Stimulated activated CD4-positive, alpha-beta T cell treated with anti-CD3 and anti-CD28 coated beads, Interleukin-15, amount 100 ng/mL, for 1 hour (primary cell): ENCODE data around the gene DGKB.

Experiments
- DNase-seq, 2 donors: peaks; one replicate each; pipeline ENCODE4 v3.0.0-alpha.2; 2020; ENCODE audit warnings: low read depth in 1 of 2, low spot score in 1 of 2

DGKB gene

DNA sequence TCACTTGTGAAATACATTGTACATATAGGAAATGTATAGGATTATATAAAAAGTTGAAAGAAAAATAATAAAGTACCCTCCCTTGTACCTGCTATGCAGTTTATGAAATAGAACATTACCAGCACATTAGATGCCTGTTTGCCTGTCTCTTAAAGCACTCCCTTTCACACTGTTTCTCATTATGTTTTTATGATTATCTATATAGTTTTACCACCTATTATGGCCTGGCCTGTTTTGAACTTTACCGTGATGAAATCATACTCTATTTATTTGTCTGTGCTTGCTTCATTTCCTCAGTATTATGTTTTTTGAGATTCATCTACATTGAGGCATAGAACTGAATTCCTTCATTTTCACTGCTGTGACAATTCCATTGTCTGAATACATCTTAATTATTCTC, 41.1 kb downstream of the DGKB start:
- DNase-seq = no peak

DNA sequence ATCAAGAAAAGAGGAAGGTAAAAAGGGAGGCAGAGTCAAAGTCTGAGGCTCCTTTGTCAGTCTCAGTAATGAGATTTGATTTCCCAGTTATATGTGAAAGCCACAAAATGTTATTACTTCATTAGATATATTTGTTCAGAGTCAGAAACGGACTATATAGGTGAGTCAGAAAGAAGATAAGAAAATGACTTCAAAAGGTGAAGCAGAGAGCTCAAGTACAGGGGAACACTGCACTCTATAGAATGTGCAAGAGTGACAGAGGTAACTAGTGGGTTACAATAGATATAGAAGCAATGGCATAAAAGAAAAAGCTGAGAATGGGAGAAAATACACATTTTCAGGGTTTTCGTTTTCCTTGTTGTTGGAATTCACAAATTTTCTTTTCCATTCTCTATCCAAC, 43.3 kb downstream of the DGKB start:
- DNase-seq = no peak

DNA sequence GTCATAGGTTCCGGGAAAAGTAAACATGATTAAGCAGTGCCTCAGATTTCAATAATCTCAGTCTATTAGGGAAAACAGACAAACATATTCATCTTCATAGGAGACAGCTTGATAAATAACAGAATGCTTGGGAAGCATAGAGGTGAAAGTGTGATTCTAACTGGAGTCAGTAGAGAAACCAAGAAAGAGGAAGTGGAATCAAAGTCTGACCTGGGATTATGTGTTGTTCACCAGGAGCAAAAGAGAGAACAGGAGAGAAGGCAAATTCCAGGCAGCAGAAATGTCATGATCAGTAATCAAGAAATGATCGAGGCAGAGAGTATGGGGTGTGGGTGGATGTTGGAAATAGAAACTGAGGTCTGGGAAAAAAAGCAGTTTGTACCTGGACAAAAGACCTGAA, 43.7 kb downstream of the DGKB start:
- no peak for DNase-seq

DNA sequence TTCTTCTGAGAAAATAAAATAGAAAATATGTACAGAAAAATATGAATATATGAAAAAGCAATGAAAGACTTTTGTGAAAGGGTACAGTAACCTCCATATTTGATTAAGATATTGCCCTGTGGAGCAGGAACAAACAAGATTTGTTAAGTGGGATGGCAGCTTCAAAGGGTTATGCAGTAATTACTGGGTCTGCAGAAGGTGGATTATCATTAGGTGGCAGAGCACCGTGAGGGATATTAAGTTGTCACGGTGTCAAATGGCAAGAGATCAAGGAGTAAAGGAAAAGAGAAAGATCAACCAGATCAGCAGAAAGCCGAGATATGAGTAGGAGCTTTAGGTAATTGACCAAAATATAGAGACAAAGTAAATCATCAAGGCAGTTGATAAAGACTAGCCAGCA, 44.1 kb downstream of the DGKB start:
- DNase-seq = no peak

DNA sequence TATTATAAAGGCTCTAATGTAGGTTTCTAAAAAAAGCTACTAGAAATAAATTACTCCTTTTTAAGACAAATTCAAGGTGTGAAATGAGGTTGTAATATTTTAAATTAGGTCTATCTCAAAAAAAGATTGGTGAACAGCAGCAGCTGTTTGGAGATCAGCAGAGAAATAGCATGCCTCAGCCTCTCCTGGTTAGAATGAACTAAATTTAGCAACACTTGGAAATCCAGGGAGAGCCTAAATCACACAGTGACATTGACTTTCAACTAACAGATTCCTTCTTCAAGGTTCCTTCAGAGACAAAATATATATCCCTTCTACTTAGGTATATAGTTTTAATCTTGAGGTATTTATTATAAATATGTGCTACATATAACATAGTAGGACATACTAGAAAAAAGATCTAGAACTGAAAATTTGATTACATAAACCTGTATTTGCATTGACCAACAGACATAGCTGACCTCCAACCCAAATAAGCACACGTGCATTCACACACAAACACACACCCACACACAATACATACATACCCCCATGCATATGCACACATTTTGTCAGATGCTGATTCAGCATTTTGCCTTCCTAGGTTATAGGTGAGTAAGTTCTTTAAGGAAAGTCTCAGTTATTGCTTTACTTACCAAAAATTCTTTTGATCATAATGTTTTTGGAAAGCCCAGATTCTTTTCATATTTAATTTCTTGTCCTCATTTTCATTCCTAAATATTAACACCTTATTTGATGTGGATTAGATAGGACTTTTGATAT, 47.3 kb downstream of the DGKB start:
- no peak for DNase-seq

DNA sequence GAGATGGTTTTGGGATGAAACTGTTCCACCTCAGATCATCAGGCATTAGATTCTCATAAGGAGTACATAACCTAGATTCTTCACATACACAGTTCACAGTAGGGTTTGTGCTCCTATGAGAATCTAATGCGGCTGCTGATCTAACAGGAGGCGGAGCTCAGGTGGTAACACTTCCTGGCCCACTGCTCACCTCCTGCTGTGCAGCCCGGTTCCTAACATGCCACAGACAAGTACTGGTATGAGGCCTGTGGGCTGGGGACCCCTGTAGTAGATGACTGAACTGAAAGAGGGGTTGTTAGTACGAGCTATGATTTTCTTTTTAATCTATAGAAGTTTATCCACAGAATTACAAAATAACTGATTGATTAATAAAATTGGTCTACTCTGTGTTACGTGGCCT, 48.1 kb downstream of the DGKB start:
- DNase-seq = no peak

DNA sequence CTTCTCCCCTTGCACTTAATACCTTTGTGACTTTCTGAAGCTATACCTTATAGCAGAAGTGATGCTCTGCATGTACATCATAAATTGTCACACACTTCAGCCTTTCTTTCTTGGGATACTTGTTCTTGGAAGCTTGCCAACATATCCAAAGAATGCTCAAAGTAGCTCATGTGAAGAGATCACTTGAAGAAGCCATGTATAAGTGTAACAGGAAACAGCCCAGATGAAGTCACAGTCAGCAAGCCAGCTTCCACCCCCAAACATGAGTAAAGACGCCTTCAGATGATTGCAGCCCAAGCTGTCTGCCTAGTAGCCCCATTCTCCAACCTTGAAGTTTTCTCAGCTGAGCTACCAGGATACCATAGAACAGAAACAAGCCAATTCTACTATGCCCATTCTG, 50.9 kb downstream of the DGKB start:
- DNase-seq = no peak

DNA sequence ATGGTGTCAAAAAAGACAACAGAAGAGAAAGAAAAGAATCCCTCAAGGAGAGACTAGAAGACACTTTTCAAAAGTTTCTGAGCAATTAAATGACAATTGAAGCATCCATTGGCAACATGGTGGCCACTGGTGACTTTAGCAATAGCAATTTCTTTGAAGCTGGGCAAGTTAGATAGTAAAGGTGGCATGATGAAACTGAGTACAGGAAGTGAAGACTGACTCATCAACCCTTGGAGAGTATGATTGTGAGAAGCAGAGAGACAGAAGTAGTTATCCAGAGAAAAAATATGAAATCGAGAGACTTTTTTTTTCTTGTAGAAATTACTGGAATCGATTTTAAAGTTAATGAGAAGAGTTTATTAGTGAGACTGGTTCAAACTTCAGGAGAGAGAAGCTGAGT, 52.5 kb downstream of the DGKB start:
- DNase-seq = no peak

DNA sequence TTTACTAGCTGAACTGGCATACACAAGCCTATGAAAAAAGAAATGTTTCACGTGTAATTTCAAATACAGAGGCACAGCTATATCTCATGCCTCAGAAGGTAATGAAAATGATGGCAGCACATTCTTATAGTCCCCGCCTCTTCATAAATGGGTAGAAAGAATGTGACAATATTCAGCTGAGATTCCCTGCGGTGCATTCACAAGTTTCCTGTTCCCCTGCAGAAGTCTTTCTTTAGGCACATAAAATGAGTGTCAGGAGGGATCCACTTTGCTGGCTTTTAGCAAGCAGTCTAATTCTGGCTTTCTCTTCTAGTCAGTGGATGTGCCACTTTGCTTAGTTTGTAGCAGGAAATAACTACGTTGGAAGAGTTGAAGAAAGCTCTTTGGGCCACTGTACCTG, 56.1 kb downstream of the DGKB start:
- no peak for DNase-seq

DNA sequence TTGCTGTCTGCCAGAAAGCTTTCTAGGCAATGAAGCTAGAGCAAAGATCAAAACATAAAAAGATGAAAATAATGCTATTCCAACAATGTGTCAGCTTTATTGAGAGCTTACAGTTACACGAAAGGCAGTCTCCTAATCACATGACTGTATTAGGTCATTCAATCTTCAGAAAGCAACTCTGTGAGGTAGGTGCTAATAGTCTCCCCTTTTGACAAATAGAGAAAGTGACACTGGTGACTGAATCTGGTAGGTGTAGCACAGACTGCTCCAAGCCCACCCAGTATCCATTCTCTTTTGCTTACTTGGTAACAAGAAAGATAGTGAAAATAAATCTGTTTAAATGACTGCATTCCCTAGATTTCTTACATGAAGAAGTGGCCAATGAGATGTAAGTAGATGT, 58.8 kb downstream of the DGKB start:
- DNase-seq = no peak

DNA sequence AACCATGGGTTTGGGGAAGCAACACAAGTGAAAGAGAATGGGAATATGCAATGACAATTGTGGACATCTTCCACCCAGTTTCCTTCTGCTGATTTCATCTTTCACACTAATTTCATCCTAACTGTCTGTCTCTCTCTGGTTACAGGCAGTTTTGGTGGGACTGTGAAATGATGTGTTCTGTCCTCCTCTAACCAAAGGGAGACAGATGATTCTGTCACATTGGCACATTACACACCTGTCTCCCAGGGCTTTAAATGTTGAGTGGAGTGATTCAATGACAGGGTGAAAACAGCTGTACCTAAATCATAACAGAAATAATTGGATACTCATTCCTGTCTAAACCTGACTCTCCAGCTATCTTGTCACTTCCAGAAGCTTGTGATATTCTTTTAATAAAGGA, 60.0 kb downstream of the DGKB start:
- DNase-seq = no peak

DNA sequence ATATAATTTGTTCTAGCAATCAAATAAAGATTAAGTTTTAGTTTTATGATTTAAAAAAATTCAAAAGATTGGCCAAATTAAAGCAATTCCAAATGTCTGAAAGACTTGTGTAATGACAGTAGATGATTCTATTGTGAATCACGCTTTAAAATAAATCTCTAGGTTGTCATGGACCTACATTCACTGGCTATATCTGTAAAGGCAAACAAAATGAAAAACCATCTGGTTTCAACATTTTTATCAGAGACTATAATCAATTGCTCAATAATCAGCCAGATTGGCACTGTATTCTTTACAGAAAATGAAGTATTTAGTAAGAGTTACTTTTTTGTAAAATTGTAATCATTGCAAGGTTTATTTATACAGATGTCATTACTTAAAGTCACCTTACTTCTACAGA, 60.7 kb downstream of the DGKB start:
- no peak for DNase-seq

DNA sequence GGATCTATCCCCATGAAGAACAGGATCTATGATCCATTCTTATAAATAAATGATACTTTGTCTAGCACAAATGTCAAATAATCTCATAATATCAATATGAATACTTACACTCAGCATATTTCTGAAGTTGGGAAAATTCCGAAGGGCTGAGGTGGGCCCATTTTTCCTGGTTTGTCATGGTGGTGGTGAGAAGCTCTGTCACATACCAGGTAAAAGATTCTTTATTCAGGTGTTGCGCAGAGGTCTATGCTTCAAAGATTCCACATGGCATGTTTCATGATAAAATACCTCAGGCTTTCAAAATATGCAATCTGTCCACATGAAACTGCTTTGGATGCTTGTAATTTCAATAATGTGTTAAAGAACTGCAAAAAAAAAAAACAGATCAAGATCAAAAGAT, 61.5 kb downstream of the DGKB start:
- DNase-seq = no peak

DNA sequence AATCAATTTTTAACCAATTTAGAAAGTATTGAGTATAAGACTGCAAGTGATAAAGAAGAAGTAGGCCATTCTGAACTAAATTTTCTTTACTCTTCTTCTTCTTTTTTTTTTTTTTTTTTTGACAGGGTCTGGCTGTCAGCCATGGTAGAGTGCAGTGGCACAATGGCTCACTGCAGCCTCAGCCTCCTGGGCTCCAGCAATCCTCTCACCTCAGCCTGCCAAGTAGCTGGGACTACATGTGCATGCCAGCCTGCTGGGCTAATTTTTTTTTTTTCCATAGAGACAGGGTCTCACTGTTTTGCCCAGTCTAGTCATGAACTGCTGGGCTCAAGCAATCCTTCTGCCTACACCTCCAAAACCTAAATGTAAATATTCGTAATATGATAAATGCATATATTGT, 63.2 kb downstream of the DGKB start:
- no peak for DNase-seq

DNA sequence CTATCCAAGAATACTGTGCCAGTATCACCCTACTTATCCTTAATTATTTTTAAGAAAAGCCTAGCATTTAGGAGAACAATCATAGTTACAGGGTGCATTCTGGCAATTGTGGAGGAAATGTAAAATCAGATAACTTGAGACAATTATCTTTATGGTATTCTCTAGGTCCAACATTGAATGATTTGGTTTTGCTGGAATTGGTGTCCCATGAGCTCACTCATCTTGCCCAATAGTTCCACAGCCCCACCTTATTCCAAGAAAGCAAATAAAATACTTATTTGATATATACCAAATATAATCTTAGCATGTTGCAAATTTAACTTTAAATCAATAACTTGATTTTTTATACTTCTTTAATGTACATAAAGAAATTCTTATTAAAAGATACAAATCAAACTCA, 65.3 kb downstream of the DGKB start:
- DNase-seq = no peak

DNA sequence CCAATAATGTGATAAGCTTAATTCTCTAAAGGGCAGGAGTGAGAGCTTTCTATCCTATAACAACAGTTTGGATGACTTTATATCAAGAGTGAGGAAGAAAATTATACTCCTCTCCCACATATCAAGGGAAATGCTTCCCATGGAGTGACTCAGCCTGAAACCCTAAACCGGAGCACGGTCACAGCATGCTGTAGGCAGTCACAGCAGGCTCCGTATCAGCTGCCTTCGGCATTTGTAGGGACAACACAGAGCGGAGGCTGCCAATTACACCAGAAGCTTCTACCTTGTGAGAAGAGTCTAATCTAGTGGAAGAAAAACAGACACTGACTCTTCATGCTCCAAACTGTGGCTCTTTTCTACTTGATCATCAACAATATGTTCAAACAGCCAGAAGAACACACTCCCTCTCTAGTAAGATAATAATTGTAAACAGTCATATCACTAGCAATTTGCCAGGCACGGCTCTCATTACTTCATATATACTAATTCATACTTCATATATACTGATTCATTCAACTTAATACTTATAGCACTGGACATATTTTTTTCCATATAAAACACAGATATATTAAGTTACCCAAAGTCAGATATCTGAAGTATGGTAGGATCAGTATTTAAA, 65.9 kb downstream of the DGKB start:
- no peak for DNase-seq

DNA sequence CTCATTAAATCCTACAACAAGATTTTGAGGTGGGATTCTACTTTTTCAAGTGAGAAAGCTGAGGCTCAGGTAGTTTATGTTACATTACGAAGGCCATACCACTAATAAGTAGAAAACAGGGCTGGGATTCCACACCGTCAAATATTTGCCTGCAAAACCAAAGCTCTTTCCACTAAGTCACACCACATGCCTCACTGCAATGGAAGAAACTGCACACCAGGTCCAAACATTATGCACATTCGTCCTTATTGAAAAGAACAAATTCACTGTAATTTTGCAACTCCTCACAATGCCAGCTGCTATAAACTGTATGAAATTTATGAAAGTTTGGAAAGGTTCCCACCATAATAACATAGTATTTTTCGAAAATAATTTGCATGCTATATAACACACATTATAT, 66.5 kb downstream of the DGKB start:
- DNase-seq = no peak

DNA sequence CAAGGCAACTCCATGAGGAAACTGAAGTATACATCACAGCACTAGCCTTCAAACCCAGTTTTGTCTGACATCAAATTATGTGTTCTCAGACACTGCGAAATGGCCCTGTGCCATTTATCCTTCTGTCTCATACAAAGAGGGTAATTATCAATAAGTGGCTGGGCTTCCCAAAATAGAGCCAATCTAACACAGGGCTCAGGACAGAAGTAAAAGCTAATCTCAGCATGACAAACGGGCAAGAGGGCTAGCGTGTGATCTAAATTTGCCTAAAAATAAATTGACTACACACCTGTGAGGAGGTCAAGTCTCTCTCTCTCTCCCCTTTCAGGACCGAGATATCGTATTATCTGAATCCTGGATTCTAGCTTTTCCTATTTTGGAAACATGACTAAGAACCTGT, 67.2 kb downstream of the DGKB start:
- no peak for DNase-seq

DNA sequence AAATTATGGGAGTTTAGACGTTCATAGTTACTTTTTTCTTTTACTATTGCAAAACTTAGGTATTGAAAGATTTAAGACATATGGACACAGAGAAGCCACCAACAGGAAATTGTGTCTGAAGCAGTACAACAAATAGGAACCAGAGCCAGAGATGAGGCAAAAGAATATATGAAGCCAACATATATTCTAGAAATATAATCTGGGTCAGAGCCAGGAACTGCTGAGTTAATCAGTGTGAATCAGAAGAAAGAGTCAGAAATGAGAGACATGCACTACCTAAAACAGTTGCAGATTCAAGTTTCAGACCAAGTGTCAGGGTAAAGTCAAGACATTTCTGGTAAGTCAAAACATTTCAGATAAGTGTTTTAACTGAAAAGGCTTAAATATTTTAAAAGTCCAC, 67.7 kb downstream of the DGKB start:
- DNase-seq = no peak

DNA sequence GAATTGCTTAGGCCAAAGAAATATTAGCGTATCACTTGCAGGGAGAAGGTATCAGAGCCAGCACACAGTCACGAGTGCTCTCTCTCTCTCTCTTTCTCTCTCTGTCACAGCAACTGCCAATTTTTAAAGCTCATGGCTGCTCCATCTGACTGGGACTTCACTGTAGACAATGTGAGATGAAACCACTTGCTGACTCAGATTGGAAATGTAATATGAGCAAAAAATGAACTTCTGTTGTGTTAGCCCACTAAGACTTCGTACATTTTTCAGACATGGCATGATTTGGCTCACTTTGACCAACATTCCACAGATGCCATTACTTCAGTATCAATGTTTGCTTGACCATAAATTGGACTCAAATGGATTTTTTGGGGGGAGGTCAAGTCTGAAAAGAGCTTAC, 68.1 kb downstream of the DGKB start:
- DNase-seq = no peak

DNA sequence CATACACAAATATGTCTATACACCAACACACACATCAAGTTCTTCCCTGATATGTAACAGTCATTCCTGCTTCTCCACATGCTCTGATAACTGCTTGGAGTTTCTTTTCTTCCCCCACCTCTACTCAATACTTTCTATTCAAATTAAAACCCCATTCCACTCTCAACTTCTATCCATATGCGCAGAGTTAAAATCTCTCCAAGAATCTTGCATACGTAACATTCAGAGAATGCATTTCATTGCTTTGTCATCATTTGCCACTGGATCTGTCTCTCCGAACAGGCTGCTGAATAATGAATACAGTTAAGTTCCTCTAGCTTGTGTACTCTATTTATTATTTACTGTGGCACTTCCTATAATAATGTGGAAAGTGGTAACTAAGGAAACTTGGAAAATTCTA, 68.8 kb downstream of the DGKB start:
- no peak for DNase-seq

DNA sequence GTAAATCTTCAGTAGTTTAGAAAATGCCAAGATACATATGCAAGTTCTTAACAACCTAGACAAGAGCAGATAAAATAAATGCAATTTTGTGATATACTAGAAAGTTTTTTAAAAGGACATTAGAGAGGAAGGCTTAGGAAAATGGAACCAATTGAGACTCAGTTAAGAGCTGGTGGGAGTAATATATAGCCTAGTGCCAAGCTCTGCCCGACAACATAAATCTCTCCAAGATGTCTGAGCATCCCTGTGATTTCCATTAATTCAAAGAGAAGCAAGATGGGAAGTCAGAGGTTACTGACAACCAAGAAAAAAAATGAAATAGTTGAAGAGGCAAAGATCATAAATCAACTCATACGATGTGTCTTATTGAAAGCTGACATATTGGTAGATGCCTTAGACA, 74.5 kb downstream of the DGKB start:
- DNase-seq = no peak

DNA sequence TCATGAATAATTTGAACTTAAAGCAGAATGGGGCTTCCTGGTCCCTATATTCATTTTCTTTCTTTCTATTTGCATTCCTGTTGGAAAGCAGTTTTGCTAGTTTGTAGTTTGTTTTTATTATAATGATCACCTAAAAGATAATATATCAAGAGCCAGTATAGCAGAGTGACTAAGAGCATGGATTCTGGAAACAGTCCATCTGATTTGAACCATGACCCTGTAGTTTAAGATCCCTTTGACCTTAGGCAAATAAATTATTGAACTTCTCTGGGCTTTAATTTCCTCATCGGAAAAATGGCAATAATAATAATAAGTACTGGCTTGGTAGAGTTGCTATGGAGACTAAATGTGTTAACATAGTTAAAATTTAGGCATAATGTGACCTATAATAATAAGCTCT, 76.1 kb downstream of the DGKB start:
- DNase-seq = no peak
